Left forelimb (tissue), 1 donor: ENCODE measurements around the gene PROK1.

Source experiments
- DNase-seq: peaks from one replicate; pipeline ENCODE4 v3.0.0-alpha.2; 2018; ENCODE audit warnings: low spot score

PROK1 gene

GRCh38 chr1:110465038-110465813, 14.3 kb downstream of the PROK1 start:
- no peak for DNase-seq

- DNase-seq: no peak
Measured at GRCh38 chr1:110465814-110466380, 14.9 kb downstream of the PROK1 start.

- DNase-seq: no peak
Measured at GRCh38 chr1:110466646-110467280, 15.8 kb downstream of the PROK1 start.

- no peak for DNase-seq
Measured at GRCh38 chr1:110471131-110471530, 20.2 kb downstream of the PROK1 start.

- no peak for DNase-seq
Measured at GRCh38 chr1:110472546-110472945, 21.6 kb downstream of the PROK1 start.

- DNase-seq: no peak
Measured at GRCh38 chr1:110474444-110474843, 23.5 kb downstream of the PROK1 start.

- DNase-seq: no peak
Measured at GRCh38 chr1:110475362-110476027, 24.5 kb downstream of the PROK1 start.

- no peak for DNase-seq
Measured at GRCh38 chr1:110476028-110476765, 25.2 kb downstream of the PROK1 start.

GRCh38 chr1:110477041-110477440, 26.1 kb downstream of the PROK1 start:
- DNase-seq: no peak

GRCh38 chr1:110477445-110477957, 26.6 kb downstream of the PROK1 start:
- DNase-seq: no peak

GRCh38 chr1:110477967-110478640, 27.2 kb downstream of the PROK1 start:
- no peak for DNase-seq

- no peak for DNase-seq
Measured at GRCh38 chr1:110478886-110479285, 27.9 kb downstream of the PROK1 start.

GRCh38 chr1:110480356-110481096, 29.6 kb downstream of the PROK1 start:
- DNase-seq: no peak

- DNase-seq: no peak
Measured at GRCh38 chr1:110481968-110482623, 31.1 kb downstream of the PROK1 start.

- DNase-seq: no peak
Measured at GRCh38 chr1:110482662-110483307, 31.8 kb downstream of the PROK1 start.

GRCh38 chr1:110483308-110483685, 32.3 kb downstream of the PROK1 start:
- no peak for DNase-seq

GRCh38 chr1:110484801-110485200, 33.9 kb downstream of the PROK1 start:
- DNase-seq: no peak

- no peak for DNase-seq
Measured at GRCh38 chr1:110485725-110486124, 34.8 kb downstream of the PROK1 start.

- DNase-seq: no peak
Measured at GRCh38 chr1:110487726-110488125, 36.8 kb downstream of the PROK1 start.

- no peak for DNase-seq
Measured at GRCh38 chr1:110488161-110488560, 37.2 kb downstream of the PROK1 start.
